BJ (cell line): Measurements from ENCODE around the gene LIN37. TPM values are rescaled to one million over a fixed set of nuclear protein-coding genes. Genes with fewer than 3 reads are reported as not detected.

Experiments used
- CTCF ChIA-PET: fragments of 350-600 bp; formaldehyde crosslinking; extraction: SDS; loops from one replicate; lab custom pipeline; 2021; ENCODE audit warnings: antibody characterized with exemption, inconsistent platforms; lab: Yijun Ruan, JAX
- POLR2A ChIA-PET: fragments of 300-600 bp; sonication (Branson Sonifier 250); formaldehyde crosslinking; extraction: SDS; loops from one replicate; lab custom pipeline; 2021; ENCODE audit warnings: antibody characterized with exemption; lab: Charles Lee
- DNase-seq: peaks from one replicate; pipeline ENCODE4 v3.0.0-alpha.2; 2011; ENCODE audit warnings: low read depth
- H3K27me3 ChIP-seq: 2 replicates; pipeline ENCODE4 v1.6.0; 2011; ENCODE audit warnings: low read length; ENCODE audit not compliant: control insufficient read depth, insufficient read depth
- H3K36me3 ChIP-seq: 2 replicates; pipeline ENCODE4 v1.5.1; 2011; ENCODE audit warnings: low read length; ENCODE audit not compliant: control insufficient read depth, insufficient read depth
- H3K4me3 ChIP-seq: 2 replicates; pipeline ENCODE4 v1.5.1; 2011; ENCODE audit warnings: low read depth, mild to moderate bottlenecking, control low read depth, low read length
- polyA plus RNA-seq: library from polyadenylated mRNA; depleted of rRNA; stranded (reverse); fragments of >200 nt; gene quantifications from 2 replicates; pipeline ENCODE4 v1.2.3, GENCODE V29; 2011
- TF ChIP-seq, protein P1 (sequence below): IDR thresholded peaks from 2 replicates; pipeline ENCODE4 v1.5.1; 2011; ENCODE audit warnings: low read depth, mild to moderate bottlenecking, control low read depth, inconsistent platforms, low read length, moderate library complexity; ENCODE audit not compliant: insufficient read depth

The LIN37 gene
- polyA plus RNA-seq, 1 experiment, result 15.0 TPM

- no peak overlapping the region for H3K4me3 ChIP-seq
Observed at GRCh38 chr19:35743640-35744429, 4.5 kb upstream of the LIN37 start.

DNA sequence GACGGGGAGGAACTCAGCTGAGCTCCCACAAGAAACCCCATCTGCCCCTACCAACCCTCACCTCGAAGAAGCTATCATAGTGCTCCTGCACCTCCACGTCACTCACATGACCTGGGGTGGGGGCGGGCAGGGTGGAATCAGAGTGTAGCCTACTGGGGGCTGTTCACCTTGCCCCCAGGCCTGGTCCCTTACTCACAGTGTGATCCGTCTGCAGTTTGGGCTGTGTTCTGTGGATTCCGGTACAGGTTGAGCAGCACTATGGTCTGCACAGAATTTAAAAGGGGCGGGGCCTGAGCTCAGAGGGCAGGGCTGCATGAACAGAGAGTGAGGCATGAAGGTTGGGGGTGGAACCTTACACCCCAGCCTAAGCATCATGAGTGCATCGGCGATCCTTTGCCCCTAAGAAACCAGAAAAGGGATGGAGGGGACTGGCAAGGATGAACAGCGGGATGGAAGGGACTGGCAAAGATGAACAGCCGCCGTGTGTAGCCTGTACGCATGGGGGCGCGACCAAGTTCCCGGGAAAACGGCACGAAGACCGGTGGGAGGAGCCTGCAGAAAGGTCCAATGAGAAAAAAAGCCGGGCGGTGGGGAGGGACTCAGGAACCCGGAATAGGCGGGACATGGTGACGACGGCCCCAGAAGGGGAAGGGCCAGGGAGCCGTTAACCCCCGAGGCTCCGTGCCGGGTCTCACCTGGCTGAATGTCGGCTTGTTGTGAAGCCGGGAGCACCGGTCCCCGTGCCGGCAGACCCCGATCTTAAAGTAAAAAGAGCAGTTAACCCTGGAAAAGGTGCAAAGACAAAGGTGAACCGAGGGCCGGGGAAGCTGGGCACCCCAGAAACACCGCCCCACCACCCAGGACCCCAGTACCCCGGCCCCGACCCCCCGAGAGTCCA lies 3.7 kb upstream of the LIN37 start:
- H3K4me3 ChIP-seq, result peak overlapping the region; percentile 89
- TF ChIP-seq, protein P1, sequence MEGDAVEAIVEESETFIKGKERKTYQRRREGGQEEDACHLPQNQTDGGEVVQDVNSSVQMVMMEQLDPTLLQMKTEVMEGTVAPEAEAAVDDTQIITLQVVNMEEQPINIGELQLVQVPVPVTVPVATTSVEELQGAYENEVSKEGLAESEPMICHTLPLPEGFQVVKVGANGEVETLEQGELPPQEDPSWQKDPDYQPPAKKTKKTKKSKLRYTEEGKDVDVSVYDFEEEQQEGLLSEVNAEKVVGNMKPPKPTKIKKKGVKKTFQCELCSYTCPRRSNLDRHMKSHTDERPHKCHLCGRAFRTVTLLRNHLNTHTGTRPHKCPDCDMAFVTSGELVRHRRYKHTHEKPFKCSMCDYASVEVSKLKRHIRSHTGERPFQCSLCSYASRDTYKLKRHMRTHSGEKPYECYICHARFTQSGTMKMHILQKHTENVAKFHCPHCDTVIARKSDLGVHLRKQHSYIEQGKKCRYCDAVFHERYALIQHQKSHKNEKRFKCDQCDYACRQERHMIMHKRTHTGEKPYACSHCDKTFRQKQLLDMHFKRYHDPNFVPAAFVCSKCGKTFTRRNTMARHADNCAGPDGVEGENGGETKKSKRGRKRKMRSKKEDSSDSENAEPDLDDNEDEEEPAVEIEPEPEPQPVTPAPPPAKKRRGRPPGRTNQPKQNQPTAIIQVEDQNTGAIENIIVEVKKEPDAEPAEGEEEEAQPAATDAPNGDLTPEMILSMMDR, result peak; percentile 60
- no peaks in the 10 kb centered on the region for H3K27me3 ChIP-seq
- DNase-seq, result peak; percentile 66
- POLR2A ChIA-PET, result no interaction called here
- CTCF ChIA-PET, result interaction anchor here (0.9 to 1.7 kb wide), 4 partner anchors 16 to 187 kb away, joined by 3 to 4 read pairs (median 4); no protein-coding TSS in a partner anchor
- peaks cover 7% of the 10 kb centered on the region for H3K36me3 ChIP-seq

More at GRCh38 chr19:35743640-35744429, 4.5 kb upstream of the LIN37 start:
- peaks cover 7% of the 10 kb centered on the region for H3K36me3 ChIP-seq
- CTCF ChIA-PET, result interaction anchor here (1.7 kb wide), 1 partner anchor 17 kb away, joined by 4 read pairs; no protein-coding TSS in a partner anchor
- TF ChIP-seq, protein P1, result no peak
- no peaks in the 10 kb centered on the region for H3K27me3 ChIP-seq
- POLR2A ChIA-PET, result no interaction called here
- no peak for DNase-seq

DNA sequence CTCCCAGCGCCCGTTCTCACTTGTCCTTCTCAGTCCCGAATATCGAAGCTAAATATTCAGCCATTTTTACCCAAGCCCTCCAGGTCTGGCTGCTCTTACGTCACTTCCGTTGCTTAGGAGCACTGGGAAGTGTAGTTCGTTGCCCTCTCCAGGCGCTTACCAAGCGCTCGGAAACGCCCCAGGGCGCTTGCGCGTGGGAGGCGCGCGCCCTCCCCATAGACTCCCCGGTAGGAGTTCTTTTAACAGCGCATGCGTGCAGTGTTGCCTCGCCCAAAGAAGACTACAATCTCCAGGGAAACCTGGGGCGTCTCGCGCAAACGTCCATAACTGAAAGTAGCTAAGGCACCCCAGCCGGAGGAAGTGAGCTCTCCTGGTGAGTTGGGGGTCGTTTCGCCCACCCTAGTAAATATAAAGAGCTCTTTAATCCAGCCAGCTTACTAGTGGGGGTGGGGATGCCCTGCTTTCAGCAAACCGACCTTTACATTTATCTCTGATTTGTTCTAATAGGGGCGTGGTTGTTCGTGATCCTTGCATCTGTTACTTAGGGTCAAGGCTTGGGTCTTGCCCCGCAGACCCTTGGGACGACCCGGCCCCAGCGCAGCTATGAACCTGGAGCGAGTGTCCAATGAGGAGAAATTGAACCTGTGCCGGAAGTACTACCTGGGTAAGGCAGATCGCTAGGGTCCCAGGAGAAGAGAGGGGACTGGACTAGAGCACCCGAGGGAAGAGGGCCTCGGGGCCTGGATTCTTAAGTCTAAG lies 2.9 kb upstream of the LIN37 start, which contains the start of the genes PSENEN and U2AF1L4:
Gene PSENEN, plus strand, starts transcription at position 324 of the 759 bp plus-strand sequence. Its CDS starts 280 bp downstream, at position 604.
Gene U2AF1L4, minus strand, starts transcription at position 91 of the 759 bp plus-strand sequence. Its CDS starts 27 bp downstream, at position 64.
- no peaks in the 10 kb centered on the region for H3K27me3 ChIP-seq
- ChIA-PET POLR2A (no interaction called here), CTCF (interaction anchor here (0.6 to 1.7 kb wide), 6 partner anchors 15 to 431 kb away, joined by 3 to 4 read pairs (median 4); no protein-coding TSS in a partner anchor)
- peaks cover 7% of the 10 kb centered on the region for H3K36me3 ChIP-seq
- TF ChIP-seq, protein P1, result no peak
- peak within 1 kb of the TSS; percentile 89 for H3K4me3 ChIP-seq
- DNase-seq, result peak; percentile 98

DNA sequence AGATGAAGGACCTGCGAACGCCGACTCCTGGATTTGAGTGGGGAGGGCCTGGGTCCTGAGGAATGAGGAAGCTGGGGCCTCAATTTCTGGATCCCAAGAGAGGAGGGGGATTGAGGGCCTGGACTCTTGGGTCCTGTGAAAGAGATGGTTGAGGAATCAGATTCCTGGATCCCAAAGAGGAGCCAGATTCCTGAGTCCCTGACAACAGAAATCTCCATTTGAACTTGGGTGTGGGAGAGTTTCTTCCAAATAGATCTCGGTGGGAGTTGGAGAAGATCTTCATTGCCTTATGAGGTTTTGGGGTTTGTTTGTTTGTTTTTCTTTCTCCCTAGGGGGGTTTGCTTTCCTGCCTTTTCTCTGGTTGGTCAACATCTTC lies 2.3 kb upstream of the LIN37 start:
- POLR2A ChIA-PET, result no interaction called here
- TF ChIP-seq, protein P1, result no peak
- DNase-seq, result no peak
- Histone ChIP-seq H3K36me3 (peaks cover 7% of the 10 kb centered on the region), H3K4me3 (peak overlapping the region; percentile 67), H3K27me3 (no peaks in the 10 kb centered on the region)
- CTCF ChIA-PET, result interaction anchor here (0.6 to 1.5 kb wide), 4 partner anchors 185 to 432 kb away, joined by 3 to 4 read pairs (median 4); no protein-coding TSS in a partner anchor
